ENCODE data around the gene POLR2M.

POLR2M gene

GRCh38 chr15:57667171-57667849 is 39.2 kb upstream of the POLR2M start:
- TF ChIP-seq, protein P1, sequence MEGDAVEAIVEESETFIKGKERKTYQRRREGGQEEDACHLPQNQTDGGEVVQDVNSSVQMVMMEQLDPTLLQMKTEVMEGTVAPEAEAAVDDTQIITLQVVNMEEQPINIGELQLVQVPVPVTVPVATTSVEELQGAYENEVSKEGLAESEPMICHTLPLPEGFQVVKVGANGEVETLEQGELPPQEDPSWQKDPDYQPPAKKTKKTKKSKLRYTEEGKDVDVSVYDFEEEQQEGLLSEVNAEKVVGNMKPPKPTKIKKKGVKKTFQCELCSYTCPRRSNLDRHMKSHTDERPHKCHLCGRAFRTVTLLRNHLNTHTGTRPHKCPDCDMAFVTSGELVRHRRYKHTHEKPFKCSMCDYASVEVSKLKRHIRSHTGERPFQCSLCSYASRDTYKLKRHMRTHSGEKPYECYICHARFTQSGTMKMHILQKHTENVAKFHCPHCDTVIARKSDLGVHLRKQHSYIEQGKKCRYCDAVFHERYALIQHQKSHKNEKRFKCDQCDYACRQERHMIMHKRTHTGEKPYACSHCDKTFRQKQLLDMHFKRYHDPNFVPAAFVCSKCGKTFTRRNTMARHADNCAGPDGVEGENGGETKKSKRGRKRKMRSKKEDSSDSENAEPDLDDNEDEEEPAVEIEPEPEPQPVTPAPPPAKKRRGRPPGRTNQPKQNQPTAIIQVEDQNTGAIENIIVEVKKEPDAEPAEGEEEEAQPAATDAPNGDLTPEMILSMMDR (IDR thresholded peaks at IDR 0.05): peak; percentile 62

DNA sequence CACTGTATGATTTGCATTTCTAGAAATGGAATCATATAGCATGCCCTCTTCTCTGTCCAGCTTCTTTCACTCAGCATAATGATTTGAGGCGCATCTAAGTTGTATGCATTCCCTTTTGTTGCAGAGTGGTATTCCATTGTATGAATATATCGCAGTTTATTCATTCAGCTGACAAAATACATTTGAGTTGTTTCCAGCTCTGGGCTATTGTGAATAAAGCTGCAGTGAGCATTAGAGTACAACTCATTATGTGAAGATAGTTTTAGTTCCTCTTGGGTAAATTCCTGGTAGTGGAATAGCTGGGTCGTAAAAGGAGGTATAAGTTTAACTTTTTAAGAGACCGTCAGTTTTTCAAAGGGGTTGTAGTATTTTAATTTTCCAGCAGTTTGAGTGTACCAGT is 38.5 kb upstream of the POLR2M start:
- TF ChIP-seq, protein P1 (IDR thresholded peaks at IDR 0.05): no peak

GRCh38 chr15:57671636-57672035 is 34.9 kb upstream of the POLR2M start:
- TF ChIP-seq, protein P1 (IDR thresholded peaks at IDR 0.05): no peak

DNA sequence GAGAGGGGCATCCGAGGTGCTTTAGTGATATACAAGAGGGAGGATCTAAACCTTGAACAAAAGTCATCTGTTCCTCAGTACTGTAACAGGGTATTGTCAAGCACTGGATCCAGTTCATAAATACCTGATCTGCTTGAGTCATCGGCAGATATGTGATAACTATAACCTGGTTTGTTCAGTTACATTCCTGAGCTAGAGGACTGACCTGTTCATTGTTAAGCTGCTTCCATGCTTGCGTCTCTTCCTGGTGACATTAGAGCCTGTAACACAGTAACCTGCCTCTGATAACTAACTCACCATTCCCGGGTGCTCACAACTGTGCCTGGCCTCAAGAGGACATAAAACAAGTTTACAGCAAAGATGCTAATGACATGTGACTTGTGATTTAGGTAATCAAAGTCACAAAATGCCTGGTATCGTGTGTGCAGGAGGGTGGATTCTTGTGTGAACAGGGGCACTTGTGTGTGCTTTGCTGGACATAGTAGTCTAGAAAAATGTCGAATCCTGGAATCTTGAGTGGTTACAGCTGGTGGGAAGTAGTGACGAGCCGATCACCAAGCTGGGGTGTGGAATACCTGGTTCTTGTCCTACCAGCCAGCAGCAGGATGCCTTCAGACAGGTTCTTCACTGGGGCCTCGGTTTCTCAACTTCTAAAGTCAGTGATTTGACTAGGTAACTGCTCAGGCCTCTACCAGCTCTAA is 30.9 kb upstream of the POLR2M start:
- TF ChIP-seq, protein P1 (IDR thresholded peaks at IDR 0.05): no peak

GRCh38 chr15:57676585-57676984 is 29.9 kb upstream of the POLR2M start:
- TF ChIP-seq, protein P1 (IDR thresholded peaks at IDR 0.05): no peak

DNA sequence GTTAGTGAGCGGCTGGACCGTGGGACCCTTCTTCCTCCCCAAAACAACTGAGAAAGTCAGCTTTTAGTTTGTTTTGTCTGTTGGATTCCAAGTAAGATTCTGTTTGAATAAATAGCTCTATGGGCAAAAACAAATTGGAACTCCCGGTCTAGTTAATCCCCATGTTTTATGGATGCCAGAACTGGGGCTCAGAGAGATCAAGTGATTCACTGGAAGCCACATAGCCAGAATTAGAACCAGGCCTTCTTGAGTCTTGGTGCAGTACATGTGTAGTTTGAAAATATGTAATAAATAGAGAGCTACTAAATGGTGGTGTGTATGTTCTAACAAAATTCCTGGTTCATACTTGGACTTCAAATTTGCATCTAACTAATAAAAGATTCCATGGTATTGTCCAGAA is 29.3 kb upstream of the POLR2M start:
- TF ChIP-seq, protein P1 (IDR thresholded peaks at IDR 0.05): no peak

DNA sequence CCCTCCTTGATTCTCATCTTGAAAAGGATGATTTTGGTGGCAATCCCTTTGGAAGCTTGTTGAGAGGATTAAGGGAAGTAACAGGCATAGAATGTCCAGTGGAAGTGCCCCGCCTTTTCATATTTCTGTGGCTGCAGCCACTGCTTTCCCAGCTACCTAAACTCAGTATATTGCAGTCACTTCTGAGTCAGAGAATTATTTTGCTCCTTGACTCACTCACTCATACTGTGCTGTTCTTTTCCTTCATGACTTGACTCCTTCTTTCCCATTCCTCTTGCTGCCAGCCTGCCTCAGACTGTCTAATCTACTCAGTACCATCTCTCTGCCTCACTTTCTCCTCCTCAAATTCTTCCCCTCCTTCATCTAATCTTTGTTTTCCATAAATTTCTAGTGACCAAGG is 26.5 kb upstream of the POLR2M start:
- TF ChIP-seq, protein P1 (IDR thresholded peaks at IDR 0.05): no peak
